Fibroblast of the conjunctiva (primary cell): ENCODE data around the gene TP53I11.

ENCODE experiments used
- DNase-seq: peaks from one replicate; pipeline ENCODE4 v3.0.0-alpha.2; 2010; ENCODE audit warnings: low read depth

The TP53I11 gene

DNA sequence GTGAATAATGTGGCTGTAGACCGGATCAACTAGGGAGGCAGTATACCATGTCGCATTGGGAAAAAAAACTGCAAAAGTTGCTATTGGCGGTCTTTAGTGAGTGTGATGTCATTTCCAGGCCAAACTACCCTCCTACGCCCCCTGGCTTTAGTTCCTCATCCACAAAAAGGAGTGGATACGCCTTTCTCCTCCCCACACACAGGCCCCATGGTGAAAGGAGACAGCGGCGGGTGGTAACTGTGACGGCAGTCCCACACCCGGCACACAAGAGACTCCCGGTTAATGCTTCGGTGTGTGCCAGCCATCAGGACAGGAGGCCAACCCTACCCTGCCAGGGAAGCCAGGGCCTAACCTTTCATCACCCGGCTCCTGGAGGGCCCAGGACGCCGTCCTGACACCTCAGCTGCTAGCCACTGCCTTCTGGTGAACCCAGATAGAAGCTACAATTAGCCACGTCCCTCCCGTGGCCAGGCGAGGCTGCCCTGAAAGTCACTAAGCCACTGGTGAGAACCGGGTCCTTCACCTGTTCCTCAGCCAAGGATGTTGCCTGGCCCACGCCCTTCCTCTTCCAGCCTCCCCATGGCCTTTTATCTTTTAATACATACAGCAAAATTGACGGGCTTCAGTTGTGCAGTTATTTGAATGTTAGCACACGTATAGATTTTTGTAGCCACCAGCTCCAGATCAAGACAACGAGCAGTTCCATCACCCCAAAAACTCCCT is 10.8 kb downstream of the TP53I11 start:
- no peak for DNase-seq

DNA sequence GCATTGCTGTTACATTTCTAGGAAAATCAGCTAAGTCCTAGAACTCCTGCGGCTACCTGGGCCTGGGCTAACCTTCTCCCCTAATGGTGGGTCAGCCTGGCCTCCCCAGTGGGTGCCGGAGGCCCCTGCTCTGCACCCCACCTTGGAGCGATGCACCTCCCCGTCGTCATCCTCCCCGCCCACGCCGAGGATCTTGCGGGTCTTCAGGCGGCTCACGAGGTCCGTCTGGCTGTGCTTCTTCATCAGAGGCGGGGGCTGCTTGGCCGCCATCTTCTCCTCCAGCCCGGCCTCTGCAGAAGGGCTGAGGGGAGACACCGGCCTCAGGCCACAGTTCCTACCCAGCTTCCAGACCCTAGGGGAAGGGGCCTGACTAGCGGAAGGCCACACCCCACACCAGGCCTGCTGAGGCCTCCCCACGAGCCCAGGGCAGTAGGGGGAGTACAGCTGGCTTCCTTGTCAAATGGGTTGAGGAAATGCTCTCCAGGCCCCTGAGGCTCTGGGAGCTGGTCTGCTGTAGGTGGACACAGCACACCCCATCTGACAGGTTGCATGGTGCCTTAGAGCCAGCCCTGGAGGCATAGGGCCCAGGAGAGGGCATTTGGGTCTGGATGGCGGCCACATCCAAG is 12.5 kb downstream of the TP53I11 start:
- DNase-seq, result no peak

DNA sequence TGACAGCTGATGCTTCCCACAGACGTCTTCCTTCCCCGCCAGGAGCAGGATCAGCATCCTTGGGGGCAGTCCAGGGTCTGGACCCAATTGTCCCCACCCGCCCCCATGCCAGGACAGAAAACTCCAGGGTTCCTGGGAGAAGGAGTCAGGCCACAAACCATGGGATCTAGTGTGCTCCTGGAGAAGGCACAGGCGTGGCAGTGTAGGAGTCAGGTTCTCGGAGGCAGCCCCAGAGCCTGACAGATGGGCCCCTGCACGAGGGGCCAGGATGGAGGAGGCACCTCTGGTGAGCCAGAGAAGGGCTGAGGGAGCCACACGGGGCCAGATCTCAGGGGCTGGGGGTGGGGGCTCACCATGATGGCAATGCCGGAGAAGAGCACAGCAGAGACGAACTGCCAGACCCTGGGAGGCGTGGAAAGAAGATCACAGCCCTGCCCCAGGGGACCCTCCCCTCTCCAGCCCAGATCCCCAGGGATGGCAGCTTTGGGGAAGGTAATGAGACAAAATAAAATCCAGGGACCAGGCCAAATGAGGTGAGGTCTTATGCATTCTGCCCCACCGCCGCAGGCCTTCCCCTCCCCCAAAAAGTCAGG is 13.6 kb downstream of the TP53I11 start:
- DNase-seq, result no peak

DNA sequence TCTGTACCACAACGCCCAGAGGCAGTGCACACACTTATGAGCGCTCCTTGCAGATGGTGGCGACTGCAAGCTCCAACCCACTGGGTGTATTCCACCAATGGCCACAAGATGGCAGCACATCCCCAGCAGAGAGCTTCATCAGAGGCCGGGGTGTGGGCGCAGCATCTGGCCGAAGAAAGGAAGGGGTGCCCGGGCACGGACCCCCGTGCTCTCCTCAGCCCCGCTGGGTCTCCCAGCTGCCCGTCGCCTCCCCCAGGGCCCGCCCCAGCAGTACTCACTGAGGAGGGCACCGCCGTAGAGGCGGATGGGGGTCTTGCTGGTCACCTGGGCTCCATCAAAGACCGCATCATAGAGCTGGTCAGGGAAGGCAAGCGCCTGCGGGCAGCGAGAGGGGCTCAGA is 14.2 kb downstream of the TP53I11 start:
- peak; percentile 72 for DNase-seq

DNA sequence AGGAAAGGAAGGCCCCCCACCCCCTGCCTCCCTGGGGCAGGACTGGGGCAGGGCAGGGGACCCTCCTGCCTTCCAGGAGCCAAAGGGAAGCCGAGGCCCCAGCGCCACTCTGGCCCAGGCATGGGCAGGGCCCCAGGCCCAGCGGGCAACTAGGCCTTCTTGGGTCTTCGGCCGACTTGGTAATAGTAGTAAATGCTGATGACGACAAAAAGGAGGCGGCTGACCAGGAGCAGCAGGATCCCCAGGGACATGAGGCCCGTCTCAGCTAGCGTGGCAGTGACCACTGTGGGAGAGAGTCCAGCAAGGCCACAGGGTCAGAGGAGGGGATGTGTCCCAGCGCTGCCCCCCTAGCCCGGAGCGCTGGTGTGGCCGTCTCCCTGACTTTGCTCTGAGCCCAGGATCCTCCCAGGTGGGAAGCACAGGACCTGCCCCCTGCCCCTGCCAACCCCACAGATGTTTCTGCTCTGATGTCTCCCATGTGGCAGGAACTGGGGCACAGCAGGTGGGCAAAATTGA is 15.9 kb downstream of the TP53I11 start:
- no peak for DNase-seq

DNA sequence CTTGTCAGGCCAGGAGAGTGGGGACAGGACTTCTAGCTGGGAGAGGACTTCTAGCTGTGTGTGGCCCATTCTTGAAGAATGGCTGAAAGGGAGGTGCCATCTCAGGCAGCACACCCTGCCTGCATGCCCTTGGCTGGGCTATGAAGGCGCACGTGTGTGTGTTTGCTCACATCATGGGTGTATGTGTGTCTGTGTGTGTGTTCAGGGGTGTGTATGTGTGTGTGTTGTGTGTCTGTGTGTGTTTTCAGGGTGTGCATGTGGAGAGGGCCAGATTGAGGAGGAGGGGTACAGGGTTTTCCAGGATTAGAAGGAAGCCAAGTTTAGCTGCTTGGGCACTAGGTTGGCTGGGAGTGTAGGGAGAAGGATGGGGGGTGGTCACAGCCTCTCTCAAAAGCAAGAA is 16.6 kb downstream of the TP53I11 start:
- no peak for DNase-seq

DNA sequence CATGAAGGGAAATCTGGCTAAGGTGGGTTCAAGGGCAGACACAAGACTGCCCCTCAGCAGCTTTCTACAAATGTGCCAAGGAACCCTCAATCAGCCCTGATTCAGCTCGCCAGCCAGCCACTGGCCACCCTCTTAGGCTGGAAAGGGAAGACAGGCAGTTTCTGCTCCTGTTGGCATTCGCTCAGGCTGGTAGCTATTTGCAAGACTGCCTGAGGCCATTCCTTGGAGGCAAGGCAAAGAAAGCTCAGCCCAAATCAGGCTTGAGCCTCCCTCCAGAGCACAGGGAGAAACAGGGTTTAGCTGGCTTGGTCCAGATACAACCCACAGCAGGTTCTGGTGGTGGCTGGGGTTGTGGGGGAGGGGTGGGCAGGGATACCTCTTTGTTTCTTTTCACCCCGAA is 19.2 kb downstream of the TP53I11 start:
- no peak for DNase-seq

DNA sequence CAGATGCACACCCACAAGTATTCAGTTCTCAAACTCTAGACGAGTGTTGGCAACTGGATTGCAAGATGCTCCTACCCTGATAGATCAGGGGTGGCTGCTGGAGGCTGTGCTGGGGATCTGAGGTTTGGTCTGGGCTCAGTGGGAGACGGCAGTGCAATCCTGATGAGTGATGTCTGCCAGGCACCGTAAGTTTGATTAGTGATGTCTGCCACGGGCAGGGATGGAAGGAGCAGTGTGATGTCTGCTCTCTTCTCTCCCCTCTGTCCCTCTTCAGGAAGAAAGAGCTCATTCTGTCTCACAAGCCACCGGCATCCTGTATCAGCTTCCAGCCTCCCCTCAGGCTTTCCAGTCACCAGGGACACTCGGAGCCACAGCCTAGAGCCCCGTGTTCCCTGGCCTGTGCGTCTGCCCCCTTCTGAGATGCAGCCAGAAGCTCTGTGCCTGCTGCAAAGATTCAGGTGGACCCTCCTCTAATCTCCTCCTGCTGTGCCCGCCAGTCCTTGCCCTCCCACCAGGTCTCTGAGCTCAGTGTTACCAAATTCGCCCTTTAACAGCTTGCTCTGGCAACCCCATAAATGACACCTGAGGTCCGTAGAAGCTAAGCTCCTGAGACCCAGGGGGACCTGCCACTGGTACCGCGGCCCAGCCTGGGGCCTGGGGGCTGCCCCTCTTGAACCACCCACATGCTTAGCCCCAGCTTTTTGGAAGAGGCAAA is 19.9 kb downstream of the TP53I11 start:
- DNase-seq, result no peak

DNA sequence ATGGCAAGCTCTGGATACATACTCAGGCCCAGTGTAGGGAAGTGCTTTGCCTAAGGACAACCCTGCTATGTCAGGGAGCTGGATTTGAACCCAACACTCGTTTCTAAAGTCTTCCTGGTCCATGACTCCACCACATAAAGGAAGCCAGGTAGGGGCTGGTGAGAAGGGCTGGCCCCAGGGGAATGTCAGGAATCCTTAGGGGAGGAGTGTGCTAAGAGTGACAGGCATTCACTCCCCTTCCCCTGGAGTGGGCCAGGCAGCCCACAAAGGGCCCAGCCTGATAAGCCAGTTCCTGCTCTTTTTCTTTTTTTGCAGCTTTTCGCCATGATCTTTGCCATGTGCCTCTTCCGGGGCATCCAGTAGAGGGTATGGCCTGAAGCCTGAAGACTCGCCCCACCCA is 21.9 kb downstream of the TP53I11 start:
- DNase-seq, result no peak

DNA sequence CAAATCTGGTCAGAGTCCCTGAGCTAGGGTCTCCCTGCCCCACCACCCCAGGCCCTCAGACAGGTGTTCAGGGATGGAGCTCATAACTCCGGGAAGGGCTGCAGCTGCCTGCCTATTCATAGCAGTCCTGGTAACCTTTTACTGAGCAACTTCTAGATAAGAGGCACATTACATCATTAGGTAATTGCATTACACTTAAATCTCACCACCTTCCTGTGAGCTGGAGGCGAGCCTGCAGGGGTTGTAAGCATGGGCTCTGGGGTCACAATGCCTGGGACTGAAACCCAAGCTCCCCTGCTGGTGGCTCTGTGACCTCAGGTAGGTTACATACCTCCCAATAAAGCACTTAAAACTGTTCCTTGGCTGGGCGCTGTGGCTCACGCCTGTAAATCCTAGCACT is 22.5 kb downstream of the TP53I11 start:
- no peak for DNase-seq

DNA sequence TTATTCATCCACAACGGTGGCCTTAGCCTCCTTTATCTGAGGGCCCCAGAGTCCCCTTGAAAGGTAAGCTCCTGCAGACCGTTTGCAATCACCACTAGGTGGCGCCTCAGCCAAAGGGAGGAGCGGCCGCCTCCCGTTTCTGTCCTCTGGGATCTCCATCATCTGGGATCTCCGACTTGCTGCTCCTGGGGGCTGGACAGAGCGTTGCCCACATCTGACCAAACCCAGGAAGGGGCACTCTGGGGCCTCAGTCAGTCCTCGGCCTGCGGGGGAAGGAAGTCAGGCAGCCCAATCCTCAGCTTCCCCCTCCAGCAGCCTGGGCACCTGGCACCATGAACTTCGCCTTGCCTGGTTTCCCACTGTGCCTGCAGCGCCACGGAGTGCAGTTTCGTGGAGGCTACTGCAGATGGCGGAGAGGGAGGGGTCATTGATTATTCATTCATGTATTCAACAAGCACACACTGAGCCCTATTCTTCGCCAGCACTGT is 23.5 kb downstream of the TP53I11 start:
- DNase-seq, result peak; percentile 53

DNA sequence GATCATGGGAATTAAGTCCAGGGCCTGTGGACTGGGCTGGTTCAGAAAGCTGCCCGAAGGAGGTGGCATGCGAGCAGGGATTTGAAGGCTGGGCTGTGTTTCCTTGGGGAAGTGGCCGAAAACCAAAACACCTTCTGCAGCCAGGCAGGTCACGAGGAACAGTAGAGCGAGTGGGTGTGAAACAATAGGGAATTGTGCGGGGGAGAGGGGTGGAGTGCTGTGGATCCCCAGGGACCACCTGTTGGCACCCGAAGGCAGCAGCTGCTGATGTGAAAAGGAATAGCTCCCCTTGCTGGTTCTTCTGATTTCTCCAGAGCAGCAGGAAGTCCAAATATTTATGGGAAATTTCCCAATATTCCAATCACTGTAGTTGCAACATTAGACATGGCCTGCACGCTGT is 24.6 kb downstream of the TP53I11 start:
- DNase-seq, result no peak

DNA sequence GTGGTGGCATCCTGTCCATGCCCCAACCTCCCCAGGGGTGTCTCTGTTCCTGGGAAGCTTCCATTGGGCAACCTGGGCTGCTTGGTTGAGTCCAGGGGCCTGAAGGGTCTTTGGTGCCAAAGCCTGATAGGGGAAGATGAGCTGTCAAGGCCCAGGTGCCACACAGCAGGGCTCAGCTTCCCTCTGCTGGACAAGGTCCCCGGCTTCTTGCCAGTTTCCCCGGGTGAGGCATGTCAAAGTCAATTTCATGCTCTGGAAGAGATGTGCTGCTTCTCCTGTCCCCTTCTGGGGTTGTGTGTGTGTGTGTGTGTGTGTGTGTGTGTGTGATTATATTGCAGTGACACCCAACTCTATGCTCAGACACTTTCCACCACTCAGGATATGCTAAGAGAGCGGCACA is 26.9 kb downstream of the TP53I11 start:
- DNase-seq, result no peak

DNA sequence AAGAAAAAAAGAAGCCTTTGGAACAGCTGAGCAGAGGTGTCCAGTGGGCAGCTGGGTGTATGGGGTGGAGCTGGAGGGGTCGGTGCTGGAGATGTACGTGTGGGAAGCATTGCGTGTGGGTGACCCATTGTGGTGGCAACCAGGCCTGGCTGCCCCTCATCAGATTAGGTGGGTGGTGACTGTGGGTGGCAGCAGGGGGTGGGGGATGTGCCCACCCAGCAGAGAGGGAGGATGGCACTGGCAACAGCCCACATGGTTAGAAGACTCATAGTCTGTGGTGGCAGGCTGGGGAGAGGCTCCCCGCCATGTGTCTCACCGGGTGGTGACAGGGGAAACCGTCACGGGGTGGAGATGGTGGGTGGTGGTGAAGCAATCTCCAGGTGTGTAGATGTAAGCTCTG is 27.6 kb downstream of the TP53I11 start:
- no peak for DNase-seq

DNA sequence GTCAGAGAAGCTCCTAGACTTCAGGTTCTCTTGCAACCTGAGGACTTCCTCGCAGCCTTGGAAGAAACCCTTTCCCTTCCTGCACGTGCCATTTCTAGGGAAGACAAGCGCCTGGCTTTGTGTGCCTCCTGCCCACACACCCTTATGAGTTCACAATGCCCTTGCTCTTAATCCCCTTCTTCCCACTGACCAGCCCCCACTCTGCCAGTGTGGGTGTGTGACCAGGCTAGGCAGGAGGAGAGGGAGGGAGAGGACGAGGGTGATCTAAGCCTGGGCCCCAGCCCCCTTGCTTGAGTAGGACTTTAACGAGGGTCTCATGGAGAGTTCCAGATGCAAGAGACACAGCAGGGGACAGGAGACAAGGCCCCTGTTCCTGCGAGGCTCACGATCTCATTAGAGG is 30.2 kb downstream of the TP53I11 start:
- no peak for DNase-seq

DNA sequence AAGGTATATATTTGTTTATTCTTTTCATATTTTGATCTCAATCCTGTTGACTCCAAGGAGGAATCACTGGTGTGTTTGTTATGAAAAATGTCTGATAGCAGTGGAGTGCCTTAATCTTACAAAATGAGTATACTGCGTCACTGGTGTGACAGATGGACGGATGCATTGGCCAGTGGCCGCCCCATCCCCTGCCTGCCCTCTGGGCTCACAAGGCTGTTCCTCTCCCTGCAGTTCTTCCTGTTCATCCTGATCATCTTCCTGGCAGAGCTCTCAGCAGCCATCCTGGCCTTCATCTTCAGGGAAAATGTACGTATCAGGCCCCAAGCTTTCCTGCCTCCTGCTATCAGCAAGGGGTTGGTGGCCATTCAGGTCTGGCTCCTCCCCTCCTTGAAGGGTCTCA is 32.9 kb downstream of the TP53I11 start:
- DNase-seq, result no peak

DNA sequence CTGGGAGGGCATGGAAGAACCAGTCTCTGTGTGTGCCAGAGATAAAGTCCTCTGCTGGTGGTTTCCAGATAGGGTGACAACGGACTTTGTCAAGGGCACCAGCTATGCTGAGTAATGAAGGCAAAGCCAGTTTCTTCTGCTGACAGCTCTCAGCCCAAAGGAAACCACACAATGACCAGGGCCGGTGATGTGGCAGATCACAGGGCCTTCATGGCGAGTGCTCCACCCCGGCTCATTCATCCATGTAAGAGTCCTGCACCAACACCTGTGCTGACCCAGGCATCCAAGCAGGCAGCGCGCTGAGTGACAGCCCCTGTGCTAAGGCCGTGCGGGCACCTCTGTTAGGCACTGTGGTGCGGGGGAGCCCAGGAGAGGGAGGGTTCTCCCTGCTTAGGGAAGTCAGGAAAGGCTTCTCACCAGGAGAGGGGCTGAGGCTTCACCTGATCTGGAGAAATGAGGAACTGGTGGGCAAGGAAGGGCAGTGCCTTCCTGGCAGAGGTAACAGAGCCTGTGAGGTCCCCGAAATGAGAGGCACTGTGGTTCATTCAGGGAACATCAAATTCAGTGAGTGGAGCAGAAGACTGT is 33.8 kb downstream of the TP53I11 start:
- no peak for DNase-seq

DNA sequence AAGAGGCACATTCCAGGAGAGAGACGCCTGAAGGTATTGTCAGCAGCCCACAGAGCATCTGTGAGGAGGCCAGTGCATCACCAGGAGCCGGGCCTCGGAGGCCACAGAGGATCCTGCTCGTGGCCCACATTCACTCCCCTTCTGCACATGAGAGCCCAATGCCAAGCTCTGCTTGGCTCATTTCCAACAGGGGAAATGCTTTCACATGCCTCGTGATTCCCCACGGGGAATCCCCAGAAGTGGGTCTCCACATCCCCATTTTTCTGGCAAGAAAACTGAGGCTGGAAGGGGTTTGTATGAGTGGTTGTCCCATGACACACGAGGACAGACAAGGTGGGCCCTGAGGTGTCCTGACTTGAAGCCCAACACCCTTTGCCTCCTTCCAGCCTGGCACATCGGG is 34.4 kb downstream of the TP53I11 start:
- DNase-seq, result no peak

DNA sequence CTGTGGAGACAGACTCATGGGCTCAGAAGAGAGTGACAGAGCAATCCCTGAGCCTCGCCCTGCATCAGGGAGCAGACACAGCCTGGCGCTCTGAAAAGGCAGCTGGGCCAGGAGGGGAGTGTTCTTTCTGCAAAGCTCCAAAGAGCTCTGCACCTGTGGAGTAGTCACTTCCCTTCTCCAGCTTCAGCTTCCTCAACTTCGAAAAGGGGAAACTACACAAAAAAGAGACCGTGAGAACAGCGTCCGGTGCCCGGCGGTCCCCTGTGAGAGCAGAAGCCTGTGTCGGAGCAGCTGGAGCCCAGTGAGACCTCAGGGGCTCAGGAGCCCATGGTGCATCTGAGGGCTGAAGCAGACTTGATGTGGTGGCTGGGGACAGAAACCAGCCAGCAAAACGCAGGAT is 35.1 kb downstream of the TP53I11 start:
- DNase-seq, result no peak

DNA sequence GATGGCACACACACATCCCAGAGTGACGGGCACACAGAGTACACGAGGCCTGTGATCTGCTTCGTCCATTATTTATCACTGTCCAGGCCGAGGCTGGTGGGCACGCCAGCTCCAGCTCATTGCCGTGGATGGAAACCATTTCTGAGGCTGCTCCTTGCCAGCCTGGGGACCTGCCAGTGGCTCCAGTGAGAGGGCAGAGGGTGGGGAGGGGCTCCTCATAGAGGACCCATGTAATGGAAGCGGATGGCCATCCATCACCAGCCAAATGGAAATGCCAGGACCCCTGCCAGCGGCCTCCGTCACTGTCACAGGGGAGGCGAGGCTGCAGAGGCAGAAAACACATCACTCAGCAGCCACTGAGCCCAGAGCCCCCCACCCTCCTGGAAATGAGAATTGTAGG is 35.7 kb downstream of the TP53I11 start:
- DNase-seq, result no peak

DNA sequence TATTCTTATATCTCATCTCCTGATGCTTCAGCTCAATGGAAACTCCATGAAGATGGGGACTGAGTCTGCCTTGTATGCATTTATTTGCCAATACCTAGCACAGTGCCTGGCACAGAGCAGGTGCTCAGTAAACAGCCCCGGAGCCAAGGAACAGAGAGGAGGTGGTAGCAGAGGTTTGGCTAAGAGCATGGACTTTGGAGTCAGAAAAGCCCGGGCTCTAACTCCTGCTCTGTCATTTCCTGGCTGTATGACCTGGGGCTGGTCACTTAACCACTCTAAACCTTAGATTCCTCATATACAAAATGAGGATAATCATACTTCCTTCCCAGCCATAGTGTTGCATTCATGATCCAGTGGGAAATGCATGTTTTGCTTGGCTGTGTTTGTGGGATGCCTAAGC is 36.6 kb downstream of the TP53I11 start:
- DNase-seq, result no peak

DNA sequence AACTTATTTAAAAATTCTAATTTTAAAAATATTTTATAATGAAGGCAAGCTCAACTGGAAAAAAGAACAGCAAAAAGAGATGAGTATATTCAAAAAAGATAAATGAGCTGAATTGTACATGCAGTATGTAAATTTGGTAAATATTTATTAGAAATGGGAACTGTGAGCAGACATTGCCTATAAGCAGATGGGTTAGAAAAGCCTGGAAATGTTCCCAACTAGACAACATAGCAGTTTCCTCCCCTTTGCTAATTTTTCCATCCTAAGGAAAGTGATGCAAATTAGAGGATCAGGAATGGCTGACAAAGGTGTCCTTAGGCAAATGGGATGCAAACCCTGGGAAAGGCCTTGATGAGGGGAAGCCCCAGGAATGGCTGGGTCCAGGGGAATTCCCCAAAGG is 37.2 kb downstream of the TP53I11 start:
- no peak for DNase-seq
